ENCODE measurements around the gene CTBP1.

The CTBP1 gene

GRCh38 chr4:1203026-1203616 is 45.8 kb downstream of the CTBP1 start:
- H3K9me3 Mint-ChIP-seq, result no peaks in the 10 kb centered on the region
- H3K27ac Mint-ChIP-seq, result peak overlapping the region; percentile 80
- peaks cover 9% of the 10 kb centered on the region for H3K36me3 Mint-ChIP-seq (ENCODE audit: low read depth)
- no peak overlapping the region for H3K4me3 Mint-ChIP-seq
- peaks cover 33% of the 10 kb centered on the region for H3K4me1 Mint-ChIP-seq (ENCODE audit: low read depth)
- H3K27me3 Mint-ChIP-seq (ENCODE audit: low read depth), result no peaks in the 10 kb centered on the region

GRCh38 chr4:1202526-1203011 is 46.4 kb downstream of the CTBP1 start:
- Mint-ChIP-seq H3K4me1 (ENCODE audit: low read depth) (peaks cover 35% of the 10 kb centered on the region), H3K9me3 (no peaks in the 10 kb centered on the region), H3K27me3 (ENCODE audit: low read depth) (no peaks in the 10 kb centered on the region), H3K27ac (peak overlapping the region; percentile 97), H3K4me3 (peak overlapping the region; percentile 78), H3K36me3 (ENCODE audit: low read depth) (peaks cover 12% of the 10 kb centered on the region)

GRCh38 chr4:1201851-1202525 is 46.9 kb downstream of the CTBP1 start:
- H3K4me1 Mint-ChIP-seq (ENCODE audit: low read depth), result peaks cover 38% of the 10 kb centered on the region
- H3K4me3 Mint-ChIP-seq, result peak overlapping the region; percentile 78
- H3K27me3 Mint-ChIP-seq (ENCODE audit: low read depth), result no peaks in the 10 kb centered on the region
- H3K27ac Mint-ChIP-seq, result peak overlapping the region; percentile 97
- H3K9me3 Mint-ChIP-seq, result no peaks in the 10 kb centered on the region
- peaks cover 12% of the 10 kb centered on the region for H3K36me3 Mint-ChIP-seq (ENCODE audit: low read depth)

- Mint-ChIP-seq H3K36me3 (ENCODE audit: low read depth) (peaks cover 16% of the 10 kb centered on the region), H3K27me3 (ENCODE audit: low read depth) (no peaks in the 10 kb centered on the region), H3K9me3 (no peaks in the 10 kb centered on the region), H3K4me3 (peak overlapping the region; percentile 78), H3K4me1 (ENCODE audit: low read depth) (peaks cover 43% of the 10 kb centered on the region), H3K27ac (peak overlapping the region; percentile 97)
Measured at GRCh38 chr4:1200425-1201035, 48.4 kb downstream of the CTBP1 start.

- H3K27ac Mint-ChIP-seq, result no peak overlapping the region
- H3K36me3 Mint-ChIP-seq (ENCODE audit: low read depth), result peaks cover 16% of the 10 kb centered on the region
- H3K27me3 Mint-ChIP-seq (ENCODE audit: low read depth), result no peaks in the 10 kb centered on the region
- H3K4me1 Mint-ChIP-seq (ENCODE audit: low read depth), result peaks cover 41% of the 10 kb centered on the region
- H3K4me3 Mint-ChIP-seq, result peak overlapping the region; percentile 78
- H3K9me3 Mint-ChIP-seq, result no peaks in the 10 kb centered on the region
Measured at GRCh38 chr4:1199556-1200331, 49.2 kb downstream of the CTBP1 start.

- H3K4me3 Mint-ChIP-seq, result peak overlapping the region; percentile 55
- peaks cover 12% of the 10 kb centered on the region for H3K36me3 Mint-ChIP-seq (ENCODE audit: low read depth)
- H3K27me3 Mint-ChIP-seq (ENCODE audit: low read depth), result no peaks in the 10 kb centered on the region
- no peaks in the 10 kb centered on the region for H3K9me3 Mint-ChIP-seq
- peak overlapping the region; percentile 23 for H3K27ac Mint-ChIP-seq
- peaks cover 29% of the 10 kb centered on the region for H3K4me1 Mint-ChIP-seq (ENCODE audit: low read depth)
Measured at GRCh38 chr4:1198098-1198844, 50.7 kb downstream of the CTBP1 start.

- no peak overlapping the region for H3K4me3 Mint-ChIP-seq
- H3K4me1 Mint-ChIP-seq (ENCODE audit: low read depth), result peaks cover 17% of the 10 kb centered on the region
- H3K27me3 Mint-ChIP-seq (ENCODE audit: low read depth), result no peaks in the 10 kb centered on the region
- peaks cover 12% of the 10 kb centered on the region for H3K36me3 Mint-ChIP-seq (ENCODE audit: low read depth)
- H3K9me3 Mint-ChIP-seq, result no peaks in the 10 kb centered on the region
- no peak overlapping the region for H3K27ac Mint-ChIP-seq
Measured at GRCh38 chr4:1196421-1197183, 52.3 kb downstream of the CTBP1 start.

- Mint-ChIP-seq H3K4me3 (no peak overlapping the region), H3K36me3 (ENCODE audit: low read depth) (peaks cover 12% of the 10 kb centered on the region), H3K4me1 (ENCODE audit: low read depth) (peaks cover 15% of the 10 kb centered on the region), H3K27ac (no peak overlapping the region), H3K9me3 (no peaks in the 10 kb centered on the region), H3K27me3 (ENCODE audit: low read depth) (no peaks in the 10 kb centered on the region)
Measured at GRCh38 chr4:1195891-1196401, 53.0 kb downstream of the CTBP1 start.

- Mint-ChIP-seq H3K27me3 (ENCODE audit: low read depth) (no peaks in the 10 kb centered on the region), H3K4me3 (no peak overlapping the region), H3K36me3 (ENCODE audit: low read depth) (peaks cover 12% of the 10 kb centered on the region), H3K9me3 (no peaks in the 10 kb centered on the region), H3K27ac (no peak overlapping the region), H3K4me1 (ENCODE audit: low read depth) (peaks cover 15% of the 10 kb centered on the region)
Measured at GRCh38 chr4:1195109-1195671, 53.7 kb downstream of the CTBP1 start.

- Mint-ChIP-seq H3K36me3 (ENCODE audit: low read depth) (peaks cover 12% of the 10 kb centered on the region), H3K4me1 (ENCODE audit: low read depth) (peaks cover 12% of the 10 kb centered on the region), H3K4me3 (no peak overlapping the region), H3K9me3 (no peaks in the 10 kb centered on the region), H3K27me3 (ENCODE audit: low read depth) (no peaks in the 10 kb centered on the region), H3K27ac (no peak overlapping the region)
Measured at GRCh38 chr4:1194010-1194900, 54.7 kb downstream of the CTBP1 start.

- Mint-ChIP-seq H3K4me1 (ENCODE audit: low read depth) (peaks cover 11% of the 10 kb centered on the region), H3K36me3 (ENCODE audit: low read depth) (peaks cover 12% of the 10 kb centered on the region), H3K4me3 (no peak overlapping the region), H3K27ac (no peak overlapping the region), H3K27me3 (ENCODE audit: low read depth) (no peaks in the 10 kb centered on the region), H3K9me3 (no peaks in the 10 kb centered on the region)
Measured at GRCh38 chr4:1193206-1194009, 55.5 kb downstream of the CTBP1 start.
